Nephron progenitor cell (in vitro differentiated cells): ENCODE results near the gene MAPKAPK3.

Experiments
- DNase-seq: peaks from one replicate; pipeline ENCODE4 v3.0.0; 2021
- H3K27ac Mint-ChIP-seq: 2 replicates; pipeline ENCODE4 v1.8.0; 2021; ENCODE audit warnings: mild to moderate bottlenecking, moderate library complexity, mixed read lengths
- H3K27me3 Mint-ChIP-seq: 2 replicates; pipeline ENCODE4 v1.8.0; 2021; ENCODE audit warnings: mild to moderate bottlenecking, low read depth, mixed read lengths; ENCODE audit not compliant: poor library complexity
- H3K36me3 Mint-ChIP-seq: 2 replicates; pipeline ENCODE4 v1.8.0; 2021; ENCODE audit warnings: low read depth, mixed read lengths
- H3K4me1 Mint-ChIP-seq: 2 replicates; pipeline ENCODE4 v1.8.0; 2021; ENCODE audit warnings: mixed read lengths
- H3K4me3 Mint-ChIP-seq: 2 replicates; pipeline ENCODE4 v1.8.0; 2021; ENCODE audit warnings: mild to moderate bottlenecking, moderate library complexity, mixed read lengths
- H3K9me3 Mint-ChIP-seq: 2 replicates; pipeline ENCODE4 v1.8.0; 2021; ENCODE audit warnings: mild to moderate bottlenecking, moderate library complexity, mixed read lengths
- CTCF ChIP-seq: fragments of 200-600 bp; sonication (generic); IDR thresholded peaks from 2 replicates; pipeline ENCODE4 v1.5.0; 2021; ENCODE audit warnings: antibody characterized with exemption

The MAPKAPK3 gene

GRCh38 chr3:50609071-50609762, 7.7 kb upstream of the MAPKAPK3 start:
- Mint-ChIP-seq H3K9me3 (no peaks in the 10 kb centered on the region), H3K27ac (no peak overlapping the region), H3K4me1 (peaks cover 44% of the 10 kb centered on the region), H3K27me3 (peaks cover 26% of the 10 kb centered on the region), H3K4me3 (peak overlapping the region; percentile 57), H3K36me3 (no peaks in the 10 kb centered on the region)
- DNase-seq, result no peak
- no peak for TF ChIP-seq CTCF

DNA sequence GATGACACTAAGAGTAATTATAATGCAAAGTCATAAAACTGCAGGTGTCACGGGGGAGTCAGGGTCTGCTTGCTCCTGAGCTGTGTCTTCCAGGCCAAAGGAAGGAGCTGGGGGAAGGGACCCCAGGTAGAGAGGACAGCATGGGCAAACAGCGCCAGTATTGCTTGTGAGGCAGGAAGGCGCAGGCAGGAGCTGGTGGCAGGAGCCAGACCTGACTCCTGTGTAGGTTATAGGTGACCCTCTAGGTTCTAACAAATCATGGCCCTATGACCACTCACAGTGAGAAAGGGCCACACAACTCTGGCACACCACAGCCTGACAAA, 7.2 kb upstream of the MAPKAPK3 start:
- H3K27ac Mint-ChIP-seq, result no peak overlapping the region
- no peak for DNase-seq
- H3K36me3 Mint-ChIP-seq, result no peaks in the 10 kb centered on the region
- H3K27me3 Mint-ChIP-seq, result peaks cover 28% of the 10 kb centered on the region
- no peaks in the 10 kb centered on the region for H3K9me3 Mint-ChIP-seq
- peak overlapping the region; percentile 57 for H3K4me3 Mint-ChIP-seq
- H3K4me1 Mint-ChIP-seq, result peaks cover 44% of the 10 kb centered on the region
- TF ChIP-seq CTCF, result no peak

GRCh38 chr3:50610181-50610971, 6.6 kb upstream of the MAPKAPK3 start:
- peak overlapping the region; percentile 85 for H3K4me3 Mint-ChIP-seq
- H3K9me3 Mint-ChIP-seq, result no peaks in the 10 kb centered on the region
- H3K27me3 Mint-ChIP-seq, result peaks cover 31% of the 10 kb centered on the region
- peaks cover 44% of the 10 kb centered on the region for H3K4me1 Mint-ChIP-seq
- no peak for DNase-seq
- H3K27ac Mint-ChIP-seq, result no peak overlapping the region
- TF ChIP-seq CTCF, result no peak
- no peaks in the 10 kb centered on the region for H3K36me3 Mint-ChIP-seq

DNA sequence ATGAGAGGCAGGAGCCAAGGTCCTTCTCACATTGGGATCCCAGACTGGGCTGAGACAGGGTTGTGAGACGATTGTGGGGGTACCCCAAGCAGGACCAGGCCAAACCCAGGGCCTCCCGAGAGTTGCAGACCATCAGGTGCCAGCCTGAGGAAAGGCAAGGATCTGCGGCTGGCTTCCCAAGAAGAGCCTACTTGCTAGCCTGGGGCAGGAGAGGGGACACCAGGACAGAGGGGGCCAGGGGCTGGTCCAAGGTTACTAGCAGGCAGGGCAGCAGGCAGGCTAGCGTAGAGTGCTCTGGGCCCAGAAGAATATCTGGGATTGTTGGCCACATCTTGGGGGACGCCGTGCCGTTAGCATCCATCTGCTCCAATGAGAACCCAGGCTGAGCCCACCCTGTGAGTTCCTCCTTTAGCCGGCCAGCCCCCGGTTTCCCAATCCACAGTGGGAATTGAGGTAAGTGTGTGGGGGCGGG, 5.9 kb upstream of the MAPKAPK3 start:
- H3K4me1 Mint-ChIP-seq, result peaks cover 49% of the 10 kb centered on the region
- H3K36me3 Mint-ChIP-seq, result no peaks in the 10 kb centered on the region
- H3K27me3 Mint-ChIP-seq, result peaks cover 33% of the 10 kb centered on the region
- DNase-seq, result no peak
- peak overlapping the region; percentile 64 for H3K27ac Mint-ChIP-seq
- H3K4me3 Mint-ChIP-seq, result peak overlapping the region; percentile 85
- H3K9me3 Mint-ChIP-seq, result no peaks in the 10 kb centered on the region
- TF ChIP-seq CTCF, result no peak

GRCh38 chr3:50611464-50612233, 5.3 kb upstream of the MAPKAPK3 start, which contains the start of gene CISH:
TSS of gene CISH (minus strand) at chr3:50611774. CDS start at chr3:50611650, 124 bp downstream.
- H3K9me3 Mint-ChIP-seq, result no peaks in the 10 kb centered on the region
- peaks cover 36% of the 10 kb centered on the region for H3K27me3 Mint-ChIP-seq
- peak; percentile 54 for TF ChIP-seq CTCF
- DNase-seq, result peak; percentile 98
- no peaks in the 10 kb centered on the region for H3K36me3 Mint-ChIP-seq
- peak within 1 kb of the TSS; percentile 85 for H3K4me3 Mint-ChIP-seq
- peaks cover 55% of the 10 kb centered on the region for H3K4me1 Mint-ChIP-seq
- peak within 1 kb of the TSS; percentile 69 for H3K27ac Mint-ChIP-seq
